Measurements from ENCODE around the gene CNOT4. TPM values are rescaled to one million over a fixed set of nuclear protein-coding genes. Genes with fewer than 3 reads are reported as not detected.
A peak's percentile ranks its signal among the peaks of the same experiment; 100 is the strongest.

CNOT4 gene
- total RNA-seq, 1 experiment from 2014 or later = 14.6 TPM

GRCh38 chr7:135557455-135558336, 47.8 kb upstream of the CNOT4 start, which contains the start of gene NUP205 (continued):
- no peak for TF ChIP-seq ZBTB21 (CRISPR knock-in tag; IDR thresholded peaks at IDR 0.05; ENCODE audit: borderline replicate concordance)
- no peak for TF ChIP-seq ARID4B (CRISPR knock-in tag; IDR thresholded peaks at IDR 0.05; ENCODE audit: borderline replicate concordance)
- peak; percentile 80 for TF ChIP-seq MAX (CRISPR knock-in tag; IDR thresholded peaks at IDR 0.05)
- no peak for TF ChIP-seq NR1H2 (CRISPR knock-in tag; IDR thresholded peaks at IDR 0.05)
- no peak for TF ChIP-seq NFE2L1 (CRISPR knock-in tag; IDR thresholded peaks at IDR 0.05)
- TF ChIP-seq MLX (CRISPR knock-in tag; IDR thresholded peaks at IDR 0.05) = no peak
- no peak for TF ChIP-seq PRRX2 (CRISPR knock-in tag; IDR thresholded peaks at IDR 0.05)
- no peak for TF ChIP-seq ZNF138 (CRISPR knock-in tag; conservative IDR thresholded peaks at IDR 0.05)
- TF ChIP-seq TCF7 (CRISPR knock-in tag; IDR thresholded peaks at IDR 0.05; ENCODE audit: low read depth) = no peak
- TF ChIP-seq GRHL2 (CRISPR knock-in tag; IDR thresholded peaks at IDR 0.05; ENCODE audit: insufficient replicate concordance, severe bottlenecking) = no peak
- no peak for TF ChIP-seq IRF2 (CRISPR knock-in tag; IDR thresholded peaks at IDR 0.05; ENCODE audit: borderline replicate concordance, low read depth)
- TF ChIP-seq ZNF396 (CRISPR knock-in tag; IDR thresholded peaks at IDR 0.05; ENCODE audit: borderline replicate concordance) = no peak
- TF ChIP-seq USF1 (CRISPR knock-in tag; IDR thresholded peaks at IDR 0.05) = no peak
- TF ChIP-seq MYBL2 (CRISPR knock-in tag; IDR thresholded peaks at IDR 0.05) = no peak
- no peak for TF ChIP-seq AFF4 (CRISPR knock-in tag; IDR thresholded peaks at IDR 0.05; ENCODE audit: borderline replicate concordance)
- no peak for TF ChIP-seq SOX15 (CRISPR knock-in tag; IDR thresholded peaks at IDR 0.05)
- peak; percentile 64; the same call in 1 of the 2 replicates for TF ChIP-seq SMAD3 (CRISPR knock-in tag; IDR thresholded peaks at IDR 0.05; ENCODE audit: borderline replicate concordance)
- TF ChIP-seq FOXJ3 (CRISPR knock-in tag; IDR thresholded peaks at IDR 0.05; ENCODE audit: borderline replicate concordance) = no peak
- no peak for TF ChIP-seq ZNF512 (CRISPR knock-in tag; IDR thresholded peaks at IDR 0.05; ENCODE audit: borderline replicate concordance)
- no peak for TF ChIP-seq ATF1 (CRISPR knock-in tag; IDR thresholded peaks at IDR 0.05)
- no peak for TF ChIP-seq ZMAT4 (CRISPR knock-in tag; IDR thresholded peaks at IDR 0.05)
- no peak for TF ChIP-seq NFYB (CRISPR knock-in tag; conservative IDR thresholded peaks at IDR 0.05; ENCODE audit: low read depth)
- no peak for TF ChIP-seq ZNF281 (CRISPR knock-in tag; IDR thresholded peaks at IDR 0.05)

All from WTC11 (cell line).